Pancreas (tissue), 10 donors: Measurements from ENCODE around the gene CCDC192. TPM values are rescaled to one million over a fixed set of nuclear protein-coding genes. Genes with fewer than 3 reads are reported as not detected.
A peak's percentile ranks its signal among the peaks of the same experiment; 100 is the strongest.

ENCODE experiments used
- ATAC-seq, 4 donors: fragments of 200-7000 bp; cut with Tn5 transposase; one replicate each; pipeline versions ENCODE4 v1.8.0 to v1.9.1; 2020; ENCODE audit warnings: mild to moderate bottlenecking in 4 of 4, moderate library complexity in 4 of 4
- DNase-seq, 6 donors: peaks; one replicate each; pipeline ENCODE4 v3.0.0-alpha.2; 2020
- FAIRE-seq: peaks from 2 replicates; lab custom pipeline; 2012; peaks lifted over from hg19 to GRCh38; lab: Jason Lieb, UNC
- H3K27ac ChIP-seq, 4 donors: fragments of 200-600 bp; sonication (generic); 1 replicate in 3 of 4; 2 replicates in 1 of 4; pipeline versions ENCODE4 v1.5.0 to v1.8.0; 2020
- H3K27me3 ChIP-seq, 4 donors: fragments of 200-600 bp; one replicate each; pipeline ENCODE4 v1.8.0; 2021
- H3K36me3 ChIP-seq, 3 donors: fragments of 200-600 bp; sonication (generic) in 1 of 3; one replicate each; pipeline versions ENCODE4 v1.5.0 to v1.8.0; 2020 to 2021
- H3K4me1 ChIP-seq, 3 donors: fragments of 200-600 bp; one replicate each; pipeline ENCODE4 v1.8.0; 2021
- H3K4me3 ChIP-seq, 4 donors: fragments of 200-600 bp; sonication (generic) in 2 of 4; one replicate each; pipeline versions ENCODE4 v1.5.0 to v1.8.0; 2020 to 2021
- H3K9me3 ChIP-seq, 4 donors: fragments of 200-600 bp; one replicate each; pipeline ENCODE4 v1.8.0; 2021
- CTCF ChIP-seq, 4 donors: fragments of 200-600 bp; sonication (generic) in 3 of 4; IDR thresholded peaks; one replicate each; pipeline versions ENCODE4 v1.5.0 to v1.8.0; 2021; ENCODE audit warnings: antibody characterized with exemption in 4 of 4
- WGBS, 2 donors: extraction: QIAGEN DNeasy Blood & Tissue Kit; methylation state at CpG; one replicate each; pipeline ENCODE4 v1.1.7; 2013; 5-methylcytosine and 5-hydroxymethylcytosine counted together
- intact Hi-C, 3 donors: fragments of 100-400 bp; cut with DNase I; formaldehyde crosslinking; loops; one replicate each; pipeline versions ENCODE4 v1.11.1 to v1.14.2; 2022
- polyA plus RNA-seq, 2 donors: library from polyadenylated mRNA; stranded (reverse); fragments of 200-250 nt; gene quantifications; one replicate each; pipeline ENCODE4 v1.2.3, GENCODE V29; 2013
- total RNA-seq, 6 donors: library from RNA; stranded (reverse); fragmentation: NEBNext Ultra II Directional in 4 of 6; extraction: Animal tissue kit (Norgen Biotek cat#: 25700) in 4 of 6; gene quantifications; one replicate each; pipeline versions ENCODE4 v1.2.1 to v1.2.4, GENCODE V29; 2021 to 2023
- donor health status: healthy with polysubstance abuse.
- donor health status: DM: no; HTN: no; CAD: no; lungs with moderate emphysema.
- donor health status: DM: no; HTN: no; CAD: no.
- donor health status: control.
- donor health status: control.
- donor health status: Bipolar disorder and iron deficiency.
- donor health status: DM: yes; HTN: yes; CAD: no.
- donor health status: DM: no; HTN: no; CAD: no.
- donor health status: DM: no; HTN: no; CAD: no.
- donor health status: DM: yes; HTN: yes; CAD: no.

CCDC192 gene
- total and polyA plus RNA-seq, 8 donors = not detected

GRCh38 chr5:127665641-127666040 is 37.5 kb upstream of the CCDC192 start:
- DNase-seq (no peak), FAIRE-seq (no peak)
- peaks cover 0 to 7% (median 6%) of the 10 kb centered on the region in 3 donors for H3K4me1 ChIP-seq

GRCh38 chr5:127666043-127666716 is 37.0 kb upstream of the CCDC192 start:
- Histone ChIP-seq H3K4me3 (no peak overlapping the region), H3K4me1 (peaks cover 0 to 7% (median 6%) of the 10 kb centered on the region in 3 donors), H3K27me3 (no peaks in the 10 kb centered on the region), H3K27ac (no peak overlapping the region), H3K36me3 (no peaks in the 10 kb centered on the region), H3K9me3 (no peaks in the 10 kb centered on the region)
- DNase-seq (no peak), ATAC-seq (peak in 1 of 4 donors; percentile 28), FAIRE-seq (no peak)
- intact Hi-C loops = no loop called here
- 47 to 55% methylated on average over 3 of the region's 3 CpGs for WGBS, 2 donors
- no peak for TF ChIP-seq CTCF (IDR thresholded peaks at IDR 0.05)

More at GRCh38 chr5:127665641-127666040, 37.5 kb upstream of the CCDC192 start:
- Histone ChIP-seq H3K27me3 (no peaks in the 10 kb centered on the region), H3K27ac (no peak overlapping the region), H3K4me3 (no peak overlapping the region), H3K9me3 (no peaks in the 10 kb centered on the region), H3K36me3 (no peaks in the 10 kb centered on the region)
- intact Hi-C loops = no loop called here
- no peak for ATAC-seq
- TF ChIP-seq CTCF (IDR thresholded peaks at IDR 0.05) = no peak

- no peak for DNase-seq
- Histone ChIP-seq H3K4me3 (no peak overlapping the region), H3K27me3 (no peaks in the 10 kb centered on the region), H3K4me1 (peaks cover 0 to 7% (median 6%) of the 10 kb centered on the region in 3 donors), H3K9me3 (no peaks in the 10 kb centered on the region), H3K36me3 (no peaks in the 10 kb centered on the region), H3K27ac (no peak overlapping the region)
- intact Hi-C loops = no loop called here
- ATAC-seq = no peak
- WGBS, 2 donors = 13 to 16% methylated on average over 3 of the region's 3 CpGs
- TF ChIP-seq CTCF (IDR thresholded peaks at IDR 0.05) = no peak
- FAIRE-seq = no peak
These were observed 35.3 kb upstream of the CCDC192 start for GRCh38 chr5:127667926-127668325.

- H3K36me3 ChIP-seq = no peaks in the 10 kb centered on the region
- no peak overlapping the region for H3K4me3 ChIP-seq
These were observed 32.0 kb upstream of the CCDC192 start for GRCh38 chr5:127671218-127671617.

More at GRCh38 chr5:127671218-127671617, 32.0 kb upstream of the CCDC192 start:
- 85 to 93% methylated on average over 6 of the region's 6 CpGs for WGBS, 2 donors
- no peak overlapping the region for H3K27ac ChIP-seq
- no peaks in the 10 kb centered on the region for H3K9me3 ChIP-seq
- DNase-seq = no peak
- H3K27me3 ChIP-seq = no peaks in the 10 kb centered on the region
- H3K4me1 ChIP-seq = peaks cover 0 to 7% (median 0%) of the 10 kb centered on the region in 3 donors
- FAIRE-seq = no peak
- no peak for ATAC-seq
- intact Hi-C loops = no loop called here
- no peak for TF ChIP-seq CTCF (IDR thresholded peaks at IDR 0.05)
